DMS 273 treated with DMSO at 0.1 percent for 48 hours (cell line): ENCODE data around the gene BNC2.

Source experiments
- DNase-seq: peaks from one replicate; lab custom pipeline; 2025; lab: John Stamatoyannopoulos, UW

The BNC2 gene

DNA sequence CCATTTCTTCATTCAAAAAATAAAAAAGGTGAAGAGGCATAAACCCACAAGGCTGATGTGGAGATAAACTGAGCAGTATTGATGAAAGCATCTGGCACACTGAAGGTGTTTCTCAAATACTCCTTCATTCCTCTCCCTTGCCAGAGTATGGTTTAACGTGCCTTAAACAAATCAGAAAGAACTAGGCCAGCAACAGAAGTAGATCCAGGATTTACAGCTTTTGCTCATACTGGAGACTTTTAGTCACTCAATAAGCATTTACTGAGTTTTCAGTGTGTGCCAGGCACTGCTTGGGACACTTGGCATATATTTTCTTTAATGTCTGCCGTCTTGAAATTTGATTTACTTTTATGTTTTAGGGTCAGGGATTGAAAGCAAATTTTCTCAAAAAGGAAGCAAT, 53.0 kb downstream of the BNC2 start:
- no peak for DNase-seq

DNA sequence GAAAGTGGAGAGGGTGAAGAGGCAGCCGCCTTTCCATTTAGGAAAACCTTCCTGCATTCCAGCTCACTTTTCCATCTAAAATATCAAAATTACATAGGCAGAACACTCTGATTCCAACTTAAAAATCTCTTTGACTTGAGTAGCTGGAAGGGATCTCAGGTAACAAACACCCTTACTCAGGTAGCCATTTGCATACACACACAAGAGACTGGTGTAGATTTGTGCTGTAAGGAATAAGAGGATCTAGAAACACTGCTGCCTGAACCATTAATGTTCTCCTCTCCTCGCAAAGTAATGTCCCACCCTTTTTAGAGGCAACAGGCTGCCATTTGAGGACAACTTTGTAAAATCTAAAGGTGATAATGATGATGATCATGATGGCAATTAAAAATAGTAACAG, 53.5 kb downstream of the BNC2 start:
- DNase-seq = no peak

DNA sequence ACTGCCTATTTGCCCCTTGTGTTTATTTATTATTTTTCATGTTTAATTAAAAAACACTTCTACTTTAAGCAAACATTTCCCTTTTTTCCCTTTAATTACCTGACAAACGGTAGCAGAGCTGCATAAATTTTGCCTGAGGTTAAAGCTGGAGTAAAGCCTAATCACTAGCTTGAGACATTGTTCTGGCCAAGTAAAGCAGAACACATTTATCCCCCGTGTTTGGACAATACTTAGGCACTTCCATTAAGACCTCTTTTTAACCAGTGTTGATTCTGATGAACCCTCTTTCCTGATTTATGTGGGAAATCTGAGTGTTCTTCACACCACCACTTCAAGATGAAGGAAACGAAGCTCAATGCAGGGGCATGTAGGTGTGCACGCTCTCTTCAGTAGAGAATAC, 54.5 kb downstream of the BNC2 start:
- no peak for DNase-seq

DNA sequence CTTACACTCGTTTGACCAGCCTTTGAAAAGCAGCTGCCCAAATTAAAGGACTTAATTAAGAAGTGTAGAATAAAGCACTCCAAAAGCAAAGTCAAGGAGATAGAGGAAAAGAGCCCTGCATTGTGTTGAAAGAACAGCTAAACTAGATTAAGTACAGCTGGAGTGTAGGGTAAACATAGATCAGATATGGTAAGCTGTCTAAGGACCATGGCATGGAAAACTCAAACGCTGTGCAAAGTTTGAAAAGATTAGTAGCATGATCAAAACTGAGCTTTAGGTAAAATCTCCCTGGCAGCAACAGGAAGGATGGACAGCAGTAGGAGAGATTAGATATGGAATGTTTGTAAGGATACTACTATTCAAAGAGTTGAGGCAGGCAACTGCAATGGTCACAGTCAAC, 55.4 kb downstream of the BNC2 start:
- DNase-seq = no peak

DNA sequence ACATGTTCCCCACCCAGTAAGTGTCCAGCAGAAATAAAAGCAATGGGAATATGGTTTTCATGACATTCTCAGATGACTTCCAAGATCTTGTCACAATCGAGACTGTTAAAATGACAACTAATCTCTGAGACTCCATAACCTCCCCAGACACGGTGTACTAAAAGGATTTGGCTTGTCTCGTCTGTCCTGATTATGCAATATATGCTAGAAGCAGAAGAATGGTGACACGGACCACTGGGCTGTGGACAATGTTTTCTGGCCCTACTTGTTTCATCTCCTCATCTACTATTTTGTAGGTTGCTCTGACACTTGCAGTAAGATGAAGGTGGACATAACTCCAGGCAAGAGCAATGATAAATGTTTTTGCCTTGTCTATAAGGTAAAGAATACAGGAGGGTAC, 56.6 kb downstream of the BNC2 start:
- DNase-seq = no peak

DNA sequence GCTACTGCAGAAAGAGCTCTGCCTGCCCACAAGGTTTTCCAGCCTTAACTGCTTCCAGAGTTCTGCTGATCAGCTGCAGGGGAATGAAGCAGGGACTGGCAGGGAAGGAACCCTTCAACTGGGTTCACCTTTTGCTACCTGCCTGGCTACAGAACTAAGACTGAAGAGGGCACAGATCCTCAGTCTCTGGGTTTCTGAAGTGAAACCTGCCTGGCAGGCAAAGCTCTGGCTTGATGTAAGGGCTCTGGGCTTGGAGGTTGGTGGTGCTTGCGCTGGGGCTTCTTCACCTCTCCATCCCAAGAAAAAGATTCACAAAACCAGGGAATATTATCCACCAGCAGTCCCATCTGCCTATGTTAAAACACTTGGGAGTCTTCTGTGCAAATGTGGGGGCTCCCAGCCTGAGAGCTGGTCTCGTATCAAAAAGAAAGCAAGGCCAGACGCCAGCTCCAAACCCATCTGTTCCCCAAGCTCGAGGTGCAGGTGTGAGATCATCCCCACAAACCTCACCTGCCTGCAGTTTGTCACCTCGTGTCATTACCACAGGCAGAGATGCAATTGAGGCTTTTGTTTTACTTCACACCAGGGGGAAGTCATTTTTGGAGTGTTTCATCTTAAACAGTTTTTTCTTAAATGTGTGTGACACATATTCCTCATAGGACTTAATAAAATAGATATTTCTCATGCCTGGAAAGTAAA, 58.3 kb downstream of the BNC2 start:
- no peak for DNase-seq

DNA sequence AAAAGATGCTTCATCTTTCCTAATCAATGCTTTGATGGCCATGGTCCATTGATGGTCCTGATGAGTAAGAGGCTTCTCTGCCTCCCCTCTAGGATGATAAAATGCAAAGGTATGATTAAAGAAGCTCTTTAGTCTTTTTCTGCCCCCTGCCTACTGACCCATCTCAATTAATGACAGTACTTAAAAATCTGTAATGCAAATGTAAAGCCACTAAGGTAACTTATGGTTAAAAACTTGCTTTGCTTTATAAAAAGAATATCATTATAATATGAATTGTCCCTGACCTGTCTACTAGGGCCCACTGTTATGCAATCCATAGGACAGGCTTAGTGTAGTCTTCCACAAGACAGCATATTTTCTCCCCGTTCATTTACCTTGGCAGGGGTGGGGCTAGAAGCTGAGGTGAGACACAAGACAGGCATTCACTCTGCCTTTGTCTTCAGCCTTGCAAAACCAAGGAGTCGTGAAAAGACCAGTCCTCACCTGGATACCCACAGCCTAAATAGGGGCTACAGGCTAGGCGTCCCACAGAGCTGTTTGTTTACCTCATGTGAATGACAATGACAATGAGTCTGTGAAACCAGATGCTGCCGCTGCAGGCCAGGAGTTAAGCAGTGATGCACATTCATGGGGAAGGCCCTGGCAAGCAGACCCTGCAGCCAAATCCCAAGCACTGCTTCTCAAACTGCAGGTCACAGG, 60.4 kb downstream of the BNC2 start:
- no peak for DNase-seq

DNA sequence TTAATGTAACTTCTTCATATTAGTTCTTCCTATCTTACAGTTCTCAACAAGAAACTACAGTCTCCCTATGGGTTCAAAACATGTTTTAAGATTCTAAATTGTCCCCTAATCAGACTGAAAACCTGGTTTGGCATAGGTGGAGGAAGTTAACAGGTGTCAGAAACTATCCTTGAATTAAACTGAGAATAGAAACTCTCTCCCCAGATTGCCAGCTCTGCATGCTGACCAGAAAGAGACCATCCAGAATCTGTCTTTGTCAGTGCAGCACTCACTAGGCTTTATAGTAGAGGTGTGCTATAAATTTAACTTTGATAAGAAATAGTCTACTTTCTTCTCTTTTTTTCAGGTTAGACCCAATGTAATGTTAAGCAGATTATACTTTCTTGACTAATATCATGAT, 63.8 kb downstream of the BNC2 start:
- DNase-seq = no peak

DNA sequence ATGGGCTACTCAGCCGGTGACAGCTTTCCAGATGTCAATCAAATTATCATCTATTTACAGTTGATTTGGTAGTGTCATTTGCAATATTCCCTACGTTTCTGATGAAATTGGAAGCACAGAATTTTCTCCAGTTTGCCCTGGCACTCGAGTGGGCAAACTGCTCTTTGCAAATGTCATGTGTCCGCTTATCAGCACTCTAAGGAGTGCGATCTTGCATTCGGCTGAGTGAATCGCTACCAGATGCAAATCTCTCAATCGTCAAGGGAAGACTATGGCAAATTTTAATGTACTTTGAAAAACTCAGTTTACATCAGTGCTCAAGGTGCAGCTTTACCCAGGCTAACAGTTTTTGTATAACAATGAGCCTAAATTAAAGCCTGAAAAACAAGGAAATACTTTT, 66.8 kb downstream of the BNC2 start:
- no peak for DNase-seq

DNA sequence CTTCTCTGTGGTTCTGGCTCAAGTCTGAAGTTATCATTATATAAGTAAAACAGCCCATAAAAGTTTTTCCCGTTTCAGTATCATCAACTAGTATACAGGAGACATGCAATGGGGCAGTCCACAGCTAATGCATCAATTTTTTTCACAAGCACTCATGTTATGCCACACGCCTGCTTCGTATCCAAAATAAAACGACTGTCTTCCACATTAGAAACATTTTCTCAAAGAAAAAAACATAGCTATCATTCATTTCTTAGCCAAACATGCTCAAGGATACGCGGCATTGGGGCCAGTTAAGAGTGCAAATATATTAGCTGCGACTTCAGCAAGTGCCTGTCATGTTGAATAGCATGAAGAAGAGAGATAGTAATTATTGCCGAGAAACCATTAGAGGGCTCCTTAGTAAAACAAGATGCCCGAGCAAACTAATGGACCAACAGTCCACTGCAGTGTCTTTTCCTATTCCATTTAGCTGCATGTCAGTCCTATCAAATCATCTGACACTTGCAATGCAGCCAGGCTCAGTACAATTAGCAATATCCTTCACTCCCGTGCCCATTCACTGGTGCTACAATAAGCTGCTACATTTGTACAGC, 68.5 kb downstream of the BNC2 start:
- DNase-seq = no peak

DNA sequence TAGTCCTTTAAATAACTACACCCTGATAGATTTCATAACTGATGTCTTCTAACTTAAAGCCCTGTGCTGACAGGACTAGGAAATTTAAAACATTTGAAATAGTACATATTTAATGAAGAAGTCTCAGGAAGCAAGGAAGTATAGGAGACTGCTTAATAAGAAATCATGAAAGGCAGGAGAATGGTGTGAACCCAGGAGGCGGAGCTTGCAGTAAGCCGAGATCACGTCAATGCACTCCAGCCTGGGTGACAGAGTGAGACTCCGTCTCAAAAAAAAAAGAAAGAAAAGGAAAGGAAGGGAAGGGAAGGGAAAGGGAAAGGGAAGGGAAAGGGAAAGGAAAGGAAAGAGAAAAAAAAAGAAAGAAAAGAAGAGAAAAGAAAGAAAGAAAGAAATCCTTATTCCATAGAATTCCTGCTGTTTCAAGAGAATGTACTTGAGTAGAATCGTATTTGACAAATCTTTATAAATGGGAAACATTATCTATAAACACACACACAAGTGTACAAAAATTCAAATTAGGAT, 74.1 kb downstream of the BNC2 start:
- no peak for DNase-seq

DNA sequence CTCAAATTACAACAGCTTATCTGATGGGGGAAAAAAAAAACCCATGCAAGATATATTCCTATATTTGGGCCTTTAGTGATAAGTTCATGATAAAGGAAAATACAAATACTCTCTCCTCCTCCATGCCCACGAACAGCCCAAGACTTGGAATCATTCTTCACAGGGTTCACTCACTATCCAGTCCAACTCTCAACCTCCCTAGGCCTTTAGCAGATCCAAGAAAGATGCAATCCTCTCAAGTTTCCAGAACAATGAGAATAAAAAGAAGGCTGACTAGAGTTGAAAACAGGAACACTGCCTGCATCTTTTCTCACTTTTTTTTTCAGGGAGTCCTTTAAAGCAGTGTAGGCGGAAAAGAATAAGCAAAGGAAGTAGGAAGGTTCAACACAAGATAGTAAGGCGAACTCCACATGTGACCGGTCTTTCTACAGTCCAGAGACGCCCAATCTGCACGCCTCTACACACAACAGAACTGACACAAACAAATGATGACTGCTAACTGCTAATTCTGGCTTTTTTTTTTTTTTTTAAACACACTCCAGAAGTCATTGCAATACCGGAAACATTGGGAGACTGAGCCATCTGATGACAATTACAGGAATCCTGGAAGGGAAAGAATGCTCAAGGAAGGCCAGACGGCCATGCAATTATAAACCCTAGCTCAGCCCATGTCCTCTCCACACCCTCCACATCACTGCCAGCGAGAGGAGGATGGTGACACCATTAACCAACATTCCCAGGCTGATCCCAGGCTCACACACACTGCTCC, 75.4 kb downstream of the BNC2 start:
- DNase-seq = no peak

DNA sequence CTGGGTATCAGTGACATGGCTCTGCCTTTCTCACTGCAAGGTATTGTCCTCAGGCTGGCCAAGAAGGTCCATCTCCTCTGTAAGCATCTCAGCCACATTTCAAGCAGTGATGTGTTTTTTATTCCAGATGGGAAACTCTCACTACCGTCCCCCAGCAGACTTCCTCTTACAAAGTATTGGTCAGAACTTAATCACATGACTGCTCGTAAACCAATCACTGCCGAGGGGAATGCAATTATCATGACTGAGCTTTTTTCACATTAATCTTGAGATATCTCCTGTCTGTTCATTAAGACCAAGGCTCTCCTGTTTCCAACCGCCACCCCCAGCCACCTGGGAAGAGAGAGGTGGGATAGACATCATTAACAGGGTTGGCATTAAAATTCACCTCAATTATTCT, 76.4 kb downstream of the BNC2 start:
- no peak for DNase-seq

DNA sequence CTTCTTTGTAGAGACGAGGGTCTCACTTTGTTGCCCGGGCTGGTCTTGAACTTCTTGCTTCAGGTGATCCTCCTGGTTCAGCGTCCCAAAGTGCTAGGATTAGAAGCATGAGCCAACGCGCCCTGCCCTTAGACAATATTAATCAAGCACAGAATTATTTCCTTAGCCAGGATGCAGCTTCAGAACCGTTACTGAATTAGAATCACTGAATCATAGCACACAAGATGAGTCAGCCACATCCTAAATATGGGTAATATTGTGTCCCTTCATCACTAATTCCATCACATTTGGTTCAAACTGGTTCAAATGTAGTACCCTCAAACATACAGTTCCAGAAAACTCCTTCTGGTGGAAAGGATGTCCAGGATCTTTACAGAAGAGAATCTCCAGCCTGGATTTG, 82.7 kb downstream of the BNC2 start:
- no peak for DNase-seq

DNA sequence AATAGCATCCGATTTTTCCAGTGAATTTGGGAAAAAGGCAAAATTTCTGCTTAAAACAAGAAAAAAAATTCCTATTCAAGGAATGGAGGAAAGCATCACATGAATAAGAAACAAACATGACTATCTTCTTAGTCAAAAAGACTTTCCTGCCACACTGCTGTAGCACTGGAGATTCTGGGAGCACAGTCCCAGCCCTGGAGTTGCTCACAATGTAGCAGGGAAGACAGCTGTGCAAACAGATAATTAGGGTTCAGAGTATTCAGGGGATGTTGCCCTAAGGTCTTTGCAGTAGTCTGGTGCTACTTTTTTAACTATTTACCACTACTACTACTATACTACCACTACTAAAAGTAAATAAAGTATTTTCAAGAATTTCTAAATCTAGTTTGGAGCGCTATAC, 86.5 kb downstream of the BNC2 start:
- no peak for DNase-seq

DNA sequence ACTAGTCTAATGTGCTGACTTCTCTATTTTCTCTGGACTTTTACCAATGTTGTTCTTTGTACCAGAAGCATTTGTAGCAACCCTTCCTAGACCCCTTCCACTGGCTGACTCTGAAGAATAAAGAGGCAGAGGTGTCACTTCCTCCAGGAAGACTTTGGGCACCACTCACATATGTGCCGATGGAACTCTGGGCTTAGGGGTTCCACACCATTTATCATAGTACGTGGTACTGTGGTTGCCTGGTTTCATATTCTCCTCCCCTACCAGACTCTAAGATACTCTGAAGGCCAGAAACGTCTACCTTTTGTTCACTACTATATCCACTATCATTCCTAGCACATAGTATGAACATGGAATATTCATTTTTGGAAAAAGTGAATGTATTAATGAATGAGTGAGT, 88.0 kb downstream of the BNC2 start:
- DNase-seq = no peak

DNA sequence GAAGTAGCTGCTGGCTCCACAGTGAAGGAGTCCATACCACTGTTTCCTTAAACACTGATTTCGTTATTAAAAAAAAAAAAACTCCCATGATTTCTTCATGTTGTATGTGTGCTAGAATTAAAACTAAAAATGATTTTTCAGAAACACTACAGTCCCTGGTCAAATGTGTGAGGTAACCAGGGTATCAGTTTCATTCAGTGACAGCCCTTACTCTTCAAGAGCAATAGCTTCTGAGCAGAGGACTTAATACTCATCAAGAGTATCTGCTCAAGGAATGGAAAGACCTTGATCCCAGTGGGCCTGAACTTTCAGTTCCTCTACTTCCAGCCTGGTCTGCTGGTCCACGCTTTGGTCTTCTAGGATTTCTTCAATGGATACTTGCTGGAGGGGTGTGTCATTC, 95.1 kb downstream of the BNC2 start:
- no peak for DNase-seq

DNA sequence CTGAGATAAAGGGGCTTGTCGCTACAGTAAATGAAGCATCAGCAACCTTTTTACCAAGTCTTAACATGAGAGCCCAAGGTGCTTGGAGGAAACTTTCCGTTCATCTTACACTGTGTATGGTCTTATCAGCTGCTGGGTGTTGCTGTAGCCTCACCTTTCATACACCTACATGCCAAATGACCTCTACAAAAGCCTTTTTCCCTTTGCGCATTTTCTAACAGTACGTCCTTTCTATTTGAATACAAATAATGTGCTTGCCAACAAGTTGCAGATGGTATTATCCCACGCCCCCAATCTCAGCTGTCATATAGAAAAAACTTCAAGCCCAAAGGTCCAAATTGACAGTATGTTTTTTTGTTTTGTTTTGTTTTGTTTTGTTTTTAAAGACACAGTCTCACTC, 96.9 kb downstream of the BNC2 start:
- no peak for DNase-seq

DNA sequence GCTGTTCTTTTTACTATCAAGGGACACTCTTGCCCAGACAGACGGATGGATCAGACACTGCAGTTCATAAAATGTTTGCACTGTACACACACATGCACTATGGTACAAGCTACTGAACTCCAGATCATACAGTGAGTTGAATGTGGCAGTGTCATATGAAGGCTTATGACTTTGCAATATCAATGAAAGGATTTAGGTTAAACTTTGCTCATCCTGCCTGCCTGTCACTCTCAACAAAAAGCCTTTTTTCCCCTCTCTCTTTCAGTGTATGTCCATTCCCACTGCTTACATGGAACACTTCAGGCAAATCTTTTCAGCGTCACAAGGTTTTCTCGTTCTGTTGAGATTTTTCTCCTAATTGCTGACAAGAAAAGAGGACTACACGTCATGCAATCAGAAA, 97.4 kb downstream of the BNC2 start:
- no peak for DNase-seq

DNA sequence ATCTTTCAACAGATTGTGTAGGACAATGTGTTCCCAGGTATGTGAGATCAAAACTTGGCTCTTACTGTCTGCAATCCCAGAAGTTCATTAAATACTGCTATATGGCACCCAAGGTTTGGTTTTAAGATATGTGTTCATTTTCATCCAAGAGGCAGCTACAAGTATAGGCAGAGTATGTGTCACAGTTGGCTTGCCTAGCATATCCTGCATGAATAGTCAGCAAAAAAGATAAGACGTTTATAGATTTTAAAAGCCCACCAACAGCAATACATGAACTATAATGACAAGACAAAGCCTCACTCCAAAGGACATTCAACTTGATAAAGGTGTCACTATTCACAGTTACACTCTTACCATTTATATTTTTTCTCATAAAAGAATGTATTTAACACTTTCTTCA, 99.1 kb downstream of the BNC2 start:
- no peak for DNase-seq

DNA sequence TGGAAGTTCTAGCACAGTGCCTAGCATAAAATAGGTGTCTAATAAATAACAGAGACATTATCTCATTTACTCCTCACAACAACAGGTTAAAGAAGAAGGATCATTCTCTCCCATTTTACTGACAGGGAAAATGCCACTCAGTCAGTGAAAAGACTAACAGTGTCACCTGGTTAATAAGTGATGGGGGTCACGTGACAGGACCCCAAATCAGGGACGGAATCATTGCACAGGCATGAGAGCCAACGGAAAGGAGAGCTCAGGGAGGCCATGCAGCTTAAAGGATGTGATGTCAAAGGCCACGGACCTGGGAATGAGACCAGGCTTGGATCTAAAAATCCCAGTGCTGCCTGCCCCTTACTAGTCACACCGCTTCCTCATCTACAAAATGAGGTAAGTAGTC, 101.2 kb downstream of the BNC2 start:
- no peak for DNase-seq

DNA sequence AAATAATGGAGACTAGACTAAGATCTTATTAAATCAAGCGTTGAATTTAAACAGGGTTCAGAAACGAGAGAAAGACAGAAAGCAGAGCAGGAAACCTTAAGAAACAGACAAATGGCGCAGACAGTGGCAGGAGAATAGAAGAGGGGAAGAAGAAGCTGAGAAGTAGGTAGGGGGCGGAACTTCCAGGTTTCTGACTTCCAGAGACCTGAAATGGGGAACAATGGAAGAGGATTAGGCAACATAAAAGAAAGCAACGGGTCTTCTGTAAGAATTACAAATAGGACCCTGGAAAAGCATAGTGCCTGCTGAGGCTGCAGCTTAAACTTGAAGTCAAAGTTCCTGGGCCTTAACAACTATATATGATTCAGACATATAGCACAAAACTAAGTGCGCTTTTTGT, 101.7 kb downstream of the BNC2 start:
- DNase-seq = no peak

DNA sequence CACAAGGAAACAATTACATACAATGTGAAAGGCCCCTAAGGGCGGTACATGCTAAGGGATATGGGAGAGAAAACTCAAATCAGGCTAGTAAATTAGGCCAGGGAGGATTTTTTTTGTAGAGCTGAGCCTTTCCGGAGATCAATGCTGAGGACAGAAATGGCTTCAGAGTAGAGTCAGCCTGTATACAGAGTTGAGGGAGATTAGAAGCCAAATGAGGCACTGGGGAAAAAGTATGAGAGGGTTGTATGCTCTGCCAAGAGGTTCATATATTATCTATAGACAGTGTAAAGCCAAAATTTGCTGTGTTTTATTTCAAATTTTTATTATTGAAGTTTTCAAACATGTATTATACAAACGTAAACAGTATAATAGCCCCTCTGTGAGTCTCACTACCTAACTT, 103.1 kb downstream of the BNC2 start:
- DNase-seq = no peak
